WERI-Rb-1 (cell line): ENCODE data around the gene PM20D2.

Experiments used
- DNase-seq: peaks from one replicate; pipeline ENCODE4 v3.0.0-alpha.2; 2020
- H3K27ac ChIP-seq: fragments of 250-450 bp; sonication (Bioruptor Pico); 2 replicates; pipeline ENCODE4 v1.5.1; 2020; ENCODE audit warnings: mild to moderate bottlenecking, moderate library complexity
- H3K27me3 ChIP-seq: fragments of 250-450 bp; sonication (Bioruptor Pico); 2 replicates; pipeline ENCODE4 v1.5.1; 2021; ENCODE audit warnings: mild to moderate bottlenecking, low read depth, moderate library complexity; ENCODE audit not compliant: insufficient read depth, severe bottlenecking
- H3K36me3 ChIP-seq: fragments of 250-450 bp; sonication (Bioruptor Pico); 2 replicates; pipeline ENCODE4 v1.5.1; 2020; ENCODE audit warnings: mild to moderate bottlenecking, moderate library complexity
- H3K4me3 ChIP-seq: 2 replicates; pipeline ENCODE4 v1.5.1; 2011; ENCODE audit warnings: low read depth, mild to moderate bottlenecking, control low read depth, low read length
- H3K9me3 ChIP-seq: fragments of 250-450 bp; sonication (Bioruptor Pico); 2 replicates; pipeline ENCODE4 v1.5.1; 2021; ENCODE audit warnings: mild to moderate bottlenecking, moderate library complexity; ENCODE audit not compliant: severe bottlenecking
- CTCF ChIP-seq: IDR thresholded peaks from 2 replicates; pipeline ENCODE4 v1.5.1; 2011; ENCODE audit warnings: low read depth, mild to moderate bottlenecking, control low read depth, inconsistent platforms, low read length

Gene PM20D2

GRCh38 chr6:89198235-89198634, 52.4 kb downstream of the PM20D2 start:
- no peak overlapping the region for H3K4me3 ChIP-seq
- H3K9me3 ChIP-seq = peaks cover 6% of the 10 kb centered on the region
- TF ChIP-seq CTCF = no peak
- DNase-seq = no peak
- H3K36me3 ChIP-seq = no peaks in the 10 kb centered on the region
- H3K27me3 ChIP-seq = no peaks in the 10 kb centered on the region
- H3K27ac ChIP-seq = no peak overlapping the region

DNA sequence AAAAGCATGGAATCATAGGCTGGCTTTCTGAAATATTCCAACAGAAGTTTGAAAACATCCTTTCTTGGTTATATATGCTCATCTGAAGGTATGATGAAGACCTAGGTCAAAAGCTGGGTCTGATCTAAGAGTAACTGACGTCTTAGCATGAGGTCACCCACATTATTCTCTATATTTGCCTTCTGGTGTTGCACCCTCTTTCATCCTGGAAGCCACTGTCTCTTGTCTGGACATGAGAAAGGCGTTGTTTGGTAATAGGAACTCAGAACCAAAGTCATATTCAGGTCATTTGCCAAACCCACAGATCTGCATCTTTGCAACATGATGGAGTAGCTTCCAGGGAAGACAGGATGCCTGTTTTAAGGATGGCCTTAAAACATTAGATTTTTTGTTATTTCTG, 53.7 kb downstream of the PM20D2 start:
- Histone ChIP-seq H3K4me3 (no peak overlapping the region), H3K27ac (no peak overlapping the region), H3K36me3 (no peaks in the 10 kb centered on the region), H3K9me3 (peaks cover 5% of the 10 kb centered on the region), H3K27me3 (no peaks in the 10 kb centered on the region)
- DNase-seq = no peak
- no peak for TF ChIP-seq CTCF

- Histone ChIP-seq H3K4me3 (no peak overlapping the region), H3K36me3 (no peaks in the 10 kb centered on the region), H3K9me3 (no peaks in the 10 kb centered on the region), H3K27me3 (no peaks in the 10 kb centered on the region), H3K27ac (no peak overlapping the region)
- TF ChIP-seq CTCF = no peak
- DNase-seq = no peak
Observed at GRCh38 chr6:89200706-89201215, 54.9 kb downstream of the PM20D2 start.

DNA sequence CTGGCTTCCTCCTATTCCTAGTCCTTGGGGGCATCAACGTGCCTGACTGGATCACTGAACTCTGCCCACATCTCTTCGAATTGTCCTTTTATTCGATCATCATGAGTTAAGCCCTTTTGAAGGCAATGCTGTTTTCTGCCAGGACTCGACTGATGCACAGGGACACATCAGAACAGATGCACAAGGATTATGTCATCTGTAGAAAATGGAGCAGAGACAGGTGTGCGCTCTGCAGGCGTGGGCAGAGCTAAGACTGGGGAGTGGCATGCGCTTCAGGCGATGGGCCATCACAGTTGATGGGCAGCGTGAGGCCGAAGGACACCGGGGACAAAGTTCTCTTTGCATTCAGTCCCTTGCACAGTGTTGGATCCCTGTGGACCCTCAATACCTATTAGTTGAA, 58.2 kb downstream of the PM20D2 start:
- H3K9me3 ChIP-seq = no peaks in the 10 kb centered on the region
- DNase-seq = no peak
- H3K36me3 ChIP-seq = no peaks in the 10 kb centered on the region
- no peaks in the 10 kb centered on the region for H3K27me3 ChIP-seq
- no peak overlapping the region for H3K27ac ChIP-seq
- TF ChIP-seq CTCF = no peak
- no peak overlapping the region for H3K4me3 ChIP-seq

DNA sequence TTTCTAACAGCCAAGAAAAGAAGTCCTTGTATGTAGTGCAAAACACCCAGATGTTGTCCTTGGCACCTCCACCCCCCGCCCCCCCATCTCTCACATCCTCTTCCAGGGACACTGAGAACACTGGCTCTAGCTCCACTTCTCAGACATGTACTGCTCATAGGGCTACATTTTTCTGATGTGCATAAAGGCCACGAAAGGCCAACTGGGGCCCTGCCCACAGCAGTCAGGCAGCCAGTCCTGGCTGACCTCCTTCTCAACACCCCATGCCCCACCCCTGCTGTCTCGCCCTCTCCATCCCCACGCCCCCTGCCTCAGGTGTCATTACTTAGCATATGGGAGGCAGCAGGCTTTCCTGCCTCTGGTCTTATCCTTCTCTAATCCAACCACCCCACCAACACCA, 60.0 kb downstream of the PM20D2 start:
- Histone ChIP-seq H3K4me3 (no peak overlapping the region), H3K27me3 (no peaks in the 10 kb centered on the region), H3K9me3 (no peaks in the 10 kb centered on the region), H3K36me3 (no peaks in the 10 kb centered on the region), H3K27ac (no peak overlapping the region)
- no peak for DNase-seq
- TF ChIP-seq CTCF = no peak

DNA sequence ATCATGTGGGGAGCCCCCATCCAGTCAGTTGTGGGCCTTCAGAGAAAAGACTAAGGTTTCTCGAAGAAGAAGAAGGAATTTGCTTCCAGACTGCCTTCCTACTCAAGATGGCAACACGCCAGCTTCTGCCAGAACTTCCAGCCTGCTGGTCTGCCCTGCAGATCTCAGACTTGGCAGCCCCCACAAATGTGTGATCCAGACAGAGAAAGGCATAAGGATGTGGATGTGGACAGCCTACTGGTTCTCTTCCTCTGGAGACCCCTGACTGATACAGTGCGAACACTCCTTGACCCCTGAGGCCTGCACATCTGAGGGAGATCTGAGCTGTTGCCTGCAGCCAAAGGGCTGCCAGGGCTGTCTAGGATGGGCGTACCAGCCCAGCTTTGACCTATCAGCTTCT, 62.7 kb downstream of the PM20D2 start:
- Histone ChIP-seq H3K36me3 (no peaks in the 10 kb centered on the region), H3K9me3 (no peaks in the 10 kb centered on the region), H3K27me3 (no peaks in the 10 kb centered on the region), H3K4me3 (no peak overlapping the region), H3K27ac (no peak overlapping the region)
- DNase-seq = no peak
- no peak for TF ChIP-seq CTCF
